GM23248 (cell line): Measurements from ENCODE around the gene CTIF. TPM values are rescaled to one million over a fixed set of nuclear protein-coding genes. Genes with fewer than 3 reads are reported as not detected.

Experiments
- DNase-seq: peaks from one replicate; pipeline ENCODE4 v3.0.0-alpha.2; 2015
- H2AFZ ChIP-seq: fragments of 200-600 bp; sonication (generic); 2 replicates; pipeline ENCODE4 v1.6.1; 2016; ENCODE audit warnings: antibody characterized with exemption
- H3F3A ChIP-seq: fragments of 200-600 bp; sonication (generic); 2 replicates; pipeline ENCODE4 v1.6.1; 2016; ENCODE audit warnings: mild to moderate bottlenecking, antibody characterized with exemption, mixed run types; ENCODE audit not compliant: insufficient read depth
- H3K27ac ChIP-seq: fragments of 200-600 bp; sonication (generic); 2 replicates; pipeline ENCODE4 v1.5.1; 2016; ENCODE audit warnings: mild to moderate bottlenecking
- H3K27me3 ChIP-seq: fragments of 200-600 bp; sonication (generic); replicated peaks from 2 replicates; pipeline ENCODE4 v1.6.1; 2016; ENCODE audit warnings: mild to moderate bottlenecking; ENCODE audit not compliant: insufficient read depth
- H3K36me3 ChIP-seq: fragments of 200-600 bp; sonication (generic); 2 replicates; pipeline ENCODE4 v1.6.1; 2016; ENCODE audit warnings: low read depth, mild to moderate bottlenecking
- H3K4me1 ChIP-seq: fragments of 200-600 bp; sonication (generic); 2 replicates; pipeline ENCODE4 v1.6.1; 2016; ENCODE audit warnings: mild to moderate bottlenecking; ENCODE audit not compliant: insufficient read depth
- H3K4me2 ChIP-seq: fragments of 200-600 bp; sonication (generic); one replicate; pipeline ENCODE4 v1.6.1; 2016; ENCODE audit warnings: mild to moderate bottlenecking; ENCODE audit not compliant: unreplicated experiment
- H3K4me3 ChIP-seq: fragments of 200-600 bp; sonication (generic); 2 replicates; pipeline ENCODE4 v1.5.1; 2016; ENCODE audit warnings: mild to moderate bottlenecking
- H3K79me2 ChIP-seq: fragments of 200-600 bp; sonication (generic); 2 replicates; pipeline ENCODE4 v1.6.1; 2016; ENCODE audit warnings: mild to moderate bottlenecking; ENCODE audit not compliant: insufficient read depth
- H3K9ac ChIP-seq: fragments of 200-600 bp; sonication (generic); 2 replicates; pipeline ENCODE4 v1.6.1; 2016; ENCODE audit warnings: mild to moderate bottlenecking
- H3K9me2 ChIP-seq: fragments of 200-600 bp; sonication (generic); 2 replicates; pipeline ENCODE4 v1.6.1; 2016; ENCODE audit warnings: mixed run types, mild to moderate bottlenecking, moderate library complexity; ENCODE audit not compliant: insufficient read depth
- H3K9me3 ChIP-seq: fragments of 200-600 bp; sonication (generic); one replicate; pipeline ENCODE4 v1.6.1; 2017; ENCODE audit warnings: low read depth
- H4K20me1 ChIP-seq: fragments of 200-600 bp; sonication (generic); 2 replicates; pipeline ENCODE4 v1.6.0; 2016; ENCODE audit not compliant: insufficient read depth
- EZH2 ChIP-seq: fragments of 200-600 bp; sonication (generic); IDR thresholded peaks from 2 replicates; pipeline ENCODE4 v1.6.1; 2018; ENCODE audit warnings: antibody characterized with exemption, mild to moderate bottlenecking; ENCODE audit not compliant: insufficient read depth, poor library complexity, severe bottlenecking
- EZH2phosphoT487 ChIP-seq: fragments of 200-600 bp; sonication (generic); IDR thresholded peaks from 2 replicates; pipeline ENCODE4 v1.6.1; 2018; ENCODE audit warnings: antibody characterized with exemption, moderate library complexity, mild to moderate bottlenecking, low read depth; ENCODE audit not compliant: insufficient read depth
- WGBS, 2 experiments: methylation state at CpG; one replicate each; pipeline ENCODE4 v1.1.6; 2015 to 2017; ENCODE audit warnings: low lambda C conversion rate in 2 of 2, low coverage in 1 of 2; ENCODE audit errors: missing lambda C conversion rate in 2 of 2; 5-methylcytosine and 5-hydroxymethylcytosine counted together
- in situ Hi-C: fragments of 300-500 bp; cut with MboI; formaldehyde crosslinking; loops from 2 replicates; pipeline ENCODE4 v1.15.0; 2020
- polyA plus RNA-seq: library from polyadenylated mRNA; unstranded; fragments of >200 nt; fragmentation: Nextera tagmentation; extraction: Ambion mirVana; gene quantifications from 2 replicates; pipeline ENCODE4 v1.2.1, GENCODE V29; 2016
- total RNA-seq: library from RNA; depleted of rRNA; stranded (reverse); fragments of >200 nt; shearing (Covaris generic); gene quantifications from 2 replicates; pipeline ENCODE4 v1.2.3, GENCODE V29; 2014

The CTIF gene
- total and polyA plus RNA-seq, 2 experiments from 2014 or later = 21.5 to 46.8 TPM

GRCh38 chr18:48889981-48890762 is 351.3 kb downstream of the CTIF start:
- H3K4me1 ChIP-seq = no peaks in the 10 kb centered on the region
- TF ChIP-seq EZH2 = no peak
- no peak for TF ChIP-seq EZH2phosphoT487
- H3K36me3 ChIP-seq = no peaks in the 10 kb centered on the region
- no peak overlapping the region for H3K4me2 ChIP-seq
- H3K9me2 ChIP-seq = no peaks in the 10 kb centered on the region
- DNase-seq = no peak
- no peak overlapping the region for H3K9ac ChIP-seq
- no peaks in the 10 kb centered on the region for H3F3A ChIP-seq
- no peaks in the 10 kb centered on the region for H3K27me3 ChIP-seq
- H3K27ac ChIP-seq = no peak overlapping the region
- no peak overlapping the region for H2AFZ ChIP-seq
- no peak overlapping the region for H3K4me3 ChIP-seq
- H3K9me3 ChIP-seq = no peaks in the 10 kb centered on the region
- H4K20me1 ChIP-seq = no peaks in the 10 kb centered on the region
- 93 to 96% methylated on average over 13 of the region's 13 CpGs for WGBS, 2 experiments
- no peaks in the 10 kb centered on the region for H3K79me2 ChIP-seq
- in situ Hi-C loops = no loop called here

GRCh38 chr18:48891721-48892120 is 352.9 kb downstream of the CTIF start:
- Histone ChIP-seq H3K9ac (no peak overlapping the region), H3K9me2 (no peaks in the 10 kb centered on the region), H3K4me2 (no peak overlapping the region), H3K36me3 (no peaks in the 10 kb centered on the region), H4K20me1 (no peaks in the 10 kb centered on the region), H3K27ac (no peak overlapping the region), H3K4me3 (no peak overlapping the region), H3K79me2 (no peaks in the 10 kb centered on the region), H3F3A (no peaks in the 10 kb centered on the region), H3K9me3 (no peaks in the 10 kb centered on the region), H2AFZ (no peak overlapping the region), H3K4me1 (0 out of 2 replicates have a peak, but pooled peaks cover 4% of the 10 kb centered on the region), H3K27me3 (no peaks in the 10 kb centered on the region)
- no peak for DNase-seq
- in situ Hi-C loops = no loop called here
- TF ChIP-seq EZH2 = no peak
- TF ChIP-seq EZH2phosphoT487 = no peak
- 94% methylated on average over 4 of the region's 4 CpGs for WGBS, 2 experiments

- WGBS, 2 experiments = 80 to 82% methylated on average over 22 of the region's 22 CpGs
These were observed 353.5 kb downstream of the CTIF start for GRCh38 chr18:48892146-48892855.

GRCh38 chr18:48893061-48893607 is 354.3 kb downstream of the CTIF start:
- Histone ChIP-seq H4K20me1 (no peaks in the 10 kb centered on the region), H3K4me2 (no peak overlapping the region), H3K9ac (no peak overlapping the region), H3K27ac (no peak overlapping the region), H3K4me3 (no peak overlapping the region), H3K36me3 (no peaks in the 10 kb centered on the region), H2AFZ (no peak overlapping the region), H3K4me1 (0 out of 2 replicates have a peak, but pooled peaks cover 12% of the 10 kb centered on the region), H3K79me2 (no peaks in the 10 kb centered on the region), H3F3A (0 out of 2 replicates have a peak, but pooled peaks cover 1% of the 10 kb centered on the region), H3K27me3 (no peaks in the 10 kb centered on the region), H3K9me3 (no peaks in the 10 kb centered on the region), H3K9me2 (no peaks in the 10 kb centered on the region)
- no peak for TF ChIP-seq EZH2phosphoT487
- TF ChIP-seq EZH2 = no peak
- 89 to 94% methylated on average over 13 to 14 of the region's 14 CpGs for WGBS, 2 experiments
- in situ Hi-C loops = no loop called here
- no peak for DNase-seq

More at GRCh38 chr18:48892146-48892855, 353.5 kb downstream of the CTIF start:
- H3K9ac ChIP-seq = no peak overlapping the region
- no peaks in the 10 kb centered on the region for H3K9me2 ChIP-seq
- no peak overlapping the region for H3K4me3 ChIP-seq
- H2AFZ ChIP-seq = no peak overlapping the region
- H3K79me2 ChIP-seq = no peaks in the 10 kb centered on the region
- H3K36me3 ChIP-seq = no peaks in the 10 kb centered on the region
- no peak for DNase-seq
- TF ChIP-seq EZH2 (no peak), EZH2phosphoT487 (no peak)
- H3K27me3 ChIP-seq = no peaks in the 10 kb centered on the region
- no peak overlapping the region for H3K27ac ChIP-seq
- no peak overlapping the region for H3K4me2 ChIP-seq
- 0 out of 2 replicates have a peak, but pooled peaks cover 10% of the 10 kb centered on the region for H3K4me1 ChIP-seq
- H3F3A ChIP-seq = no peaks in the 10 kb centered on the region
- in situ Hi-C loops = no loop called here
- H3K9me3 ChIP-seq = no peaks in the 10 kb centered on the region
- H4K20me1 ChIP-seq = no peaks in the 10 kb centered on the region
